ENCODE results near the gene LAYN.

The LAYN gene

DNA sequence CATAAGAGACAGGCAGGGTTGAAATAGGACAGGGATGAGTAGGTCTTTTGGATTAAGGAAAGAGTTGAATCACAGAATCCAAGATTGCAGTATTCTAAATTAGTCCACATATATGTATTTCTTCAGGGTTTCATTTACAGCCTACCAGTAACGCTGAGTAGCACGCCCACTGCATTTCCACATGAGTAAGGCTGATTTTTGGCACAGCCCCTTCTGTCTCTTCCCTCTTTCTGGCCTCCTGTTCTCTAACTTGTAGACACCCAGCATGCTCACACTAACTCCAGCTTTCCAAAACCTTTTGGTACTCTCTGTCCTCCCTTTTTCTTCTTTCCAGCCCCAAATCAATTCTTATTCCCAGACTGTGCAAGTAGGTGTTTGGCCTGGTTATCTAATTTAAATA, 58.0 kb downstream of the LAYN start:
- DNase-seq = no peak

DNA sequence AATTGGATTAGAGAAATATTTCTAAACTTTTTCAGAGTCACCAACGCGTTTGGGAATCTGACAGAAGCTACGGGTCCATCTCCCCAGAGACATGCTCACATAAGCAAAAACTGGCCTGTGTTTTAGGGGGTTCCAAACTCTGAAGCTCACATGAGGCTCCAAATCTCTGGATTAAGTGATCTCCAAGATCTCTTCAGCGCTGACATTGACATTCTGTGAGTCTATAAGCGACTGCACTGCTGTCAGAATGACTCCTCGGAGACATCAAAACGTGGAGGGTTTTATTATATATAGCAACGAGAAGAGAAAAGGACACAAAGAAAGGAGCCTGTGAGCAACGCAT, 61.1 kb downstream of the LAYN start:
- no peak for DNase-seq

DNA sequence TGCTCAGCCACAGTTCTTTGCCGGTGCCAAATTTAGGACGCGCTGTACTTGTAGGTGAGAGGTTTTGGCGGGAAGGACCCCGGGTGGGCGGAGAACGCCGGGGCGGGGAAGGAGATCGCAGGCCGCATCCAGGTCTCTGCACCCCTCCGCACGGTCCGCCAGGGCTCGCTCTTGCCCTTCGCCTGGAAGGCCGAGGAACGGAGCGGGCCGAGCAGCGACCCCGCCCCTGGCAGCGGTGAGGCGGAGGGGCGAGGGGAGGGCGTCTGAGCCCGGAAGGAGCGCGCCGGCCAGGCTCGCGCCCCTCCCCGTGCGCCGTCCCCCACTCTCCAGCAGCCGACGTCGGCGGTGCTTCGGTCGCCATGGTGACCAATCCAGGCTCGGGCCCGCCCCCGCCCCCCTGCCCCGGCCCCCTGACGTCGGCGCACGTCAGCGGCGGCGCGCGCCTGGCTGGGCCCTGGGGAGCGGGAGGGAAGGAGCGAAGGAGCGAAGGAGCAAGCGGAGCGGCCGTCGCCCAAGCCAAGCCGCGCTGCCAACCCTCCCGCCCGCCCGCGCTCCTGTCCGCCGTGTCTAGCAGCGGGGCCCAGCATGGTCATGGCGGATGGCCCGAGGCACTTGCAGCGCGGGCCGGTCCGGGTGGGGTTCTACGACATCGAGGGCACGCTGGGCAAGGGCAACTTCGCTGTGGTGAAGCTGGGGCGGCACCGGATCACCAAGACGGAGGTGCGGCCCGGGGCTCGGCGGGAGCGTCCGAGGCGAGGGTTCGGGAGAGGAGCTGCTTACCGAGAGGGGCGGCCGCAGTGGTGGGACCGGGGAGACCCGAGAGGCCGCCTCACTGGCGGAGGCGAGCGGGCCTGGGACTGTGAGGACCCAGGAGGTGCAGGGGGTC, 61.7 kb downstream of the LAYN start, which contains the start of gene SIK2:
SIK2 (plus strand) TSS at position 471 of the 886 bp plus-strand sequence; CDS start at position 586, 115 bp downstream.
- peak; percentile 94 for DNase-seq

DNA sequence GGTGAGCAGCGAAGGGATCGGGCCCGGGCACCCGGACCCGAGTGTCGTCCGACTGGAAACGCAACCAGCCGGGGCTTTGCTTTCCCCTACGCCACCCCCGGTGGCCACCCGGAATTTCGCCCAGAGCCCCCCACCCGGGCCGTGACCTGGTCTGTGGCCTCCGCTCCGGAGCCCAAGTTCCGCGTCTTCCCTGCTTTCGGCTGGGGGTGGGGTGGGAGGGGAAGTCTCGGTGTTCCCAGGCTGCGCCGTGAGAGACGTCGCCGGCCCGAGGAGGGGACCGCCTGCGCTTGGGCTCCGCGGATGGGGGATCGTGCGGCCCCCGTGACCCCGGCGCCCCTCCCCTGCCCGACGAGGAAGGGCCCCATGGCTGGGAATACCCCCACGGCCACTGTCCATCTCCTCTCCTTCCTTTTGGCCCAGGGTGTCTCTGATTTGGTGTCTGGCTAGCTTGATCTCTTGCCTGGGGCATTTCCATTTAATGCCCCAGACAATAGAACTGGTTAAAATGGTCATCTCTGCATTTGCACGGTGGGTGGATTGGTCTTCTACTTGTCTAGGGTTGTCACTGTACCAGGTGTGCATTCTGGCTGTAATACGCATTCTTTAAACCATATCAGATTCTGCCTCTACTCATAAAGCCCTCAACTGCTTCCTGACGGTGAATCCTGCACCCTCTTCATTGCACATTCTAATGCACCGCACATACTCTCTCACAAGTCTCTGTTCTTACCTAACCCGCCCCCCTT, 62.5 kb downstream of the LAYN start:
- peak; percentile 35 for DNase-seq

DNA sequence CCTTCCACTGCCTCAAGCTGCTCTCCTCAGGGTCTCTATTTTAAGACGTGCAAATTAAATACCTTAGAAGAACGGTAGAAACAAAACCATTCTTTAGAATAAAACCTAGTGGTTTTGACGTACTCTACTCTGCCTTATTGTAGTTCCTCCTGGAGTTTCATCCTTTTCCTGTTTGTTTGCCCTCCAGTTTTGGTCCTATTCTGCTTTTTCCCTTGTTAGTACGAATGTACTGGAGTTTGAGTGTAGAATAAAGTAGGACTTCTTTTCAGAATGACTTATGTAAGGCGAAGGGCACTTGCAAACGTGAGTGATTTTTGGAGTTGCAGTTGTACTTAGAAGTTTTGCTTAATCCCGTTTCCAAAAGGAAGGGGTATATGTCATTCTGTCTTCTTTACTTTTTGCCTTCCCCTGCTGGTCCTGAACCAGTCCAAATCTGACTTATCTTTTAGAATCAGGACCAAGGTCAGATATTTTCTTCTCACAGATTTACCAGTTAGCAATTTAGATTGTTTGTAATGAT, 63.2 kb downstream of the LAYN start:
- no peak for DNase-seq

DNA sequence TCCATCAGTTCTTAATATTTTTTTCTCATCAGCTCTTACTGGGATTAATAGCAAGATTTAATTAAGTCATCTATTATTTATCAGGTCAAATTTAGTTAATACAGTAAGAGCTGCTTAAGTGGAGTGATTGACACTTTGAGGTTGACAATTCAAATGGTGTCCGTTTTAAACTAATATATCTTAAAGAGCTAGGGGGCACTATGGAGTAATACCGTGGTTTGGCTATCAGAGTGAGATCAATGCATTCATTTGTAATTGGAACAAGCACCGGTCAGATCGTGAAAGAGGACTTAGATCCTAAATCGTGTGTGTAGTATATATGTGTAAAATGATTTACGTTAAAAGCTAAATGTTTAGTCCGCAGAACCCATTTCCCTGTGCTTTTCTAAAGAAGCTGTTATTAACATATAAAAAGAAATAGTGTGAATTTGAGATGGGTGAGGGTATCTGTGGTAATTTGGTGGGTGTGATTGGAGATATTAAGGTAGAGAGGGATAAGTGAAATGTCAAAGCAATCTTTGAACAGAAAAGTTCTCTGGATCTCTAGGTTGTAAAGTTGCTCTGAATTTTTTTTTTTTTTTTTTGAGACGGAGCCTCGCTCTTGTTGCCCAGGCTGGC, 64.0 kb downstream of the LAYN start:
- peak; percentile 68 for DNase-seq

DNA sequence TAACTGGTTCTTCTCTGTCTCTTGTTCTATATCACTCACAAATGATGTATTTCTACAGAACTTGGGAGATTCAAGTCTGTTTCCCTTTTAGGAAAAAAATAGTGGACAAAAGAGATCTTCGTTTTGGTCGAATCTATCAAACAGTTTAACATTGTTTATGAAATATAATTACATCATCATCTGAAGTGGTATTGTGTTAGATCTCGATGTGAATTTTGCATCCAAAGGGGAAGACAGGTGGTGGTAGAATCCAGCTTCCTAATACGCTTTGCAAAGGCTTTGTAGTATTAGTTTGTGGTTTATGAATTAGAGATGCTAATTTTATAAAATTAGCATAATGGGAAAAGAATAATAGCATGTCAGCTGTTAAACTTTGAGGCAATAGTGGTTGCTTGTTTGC, 65.2 kb downstream of the LAYN start:
- DNase-seq = no peak

DNA sequence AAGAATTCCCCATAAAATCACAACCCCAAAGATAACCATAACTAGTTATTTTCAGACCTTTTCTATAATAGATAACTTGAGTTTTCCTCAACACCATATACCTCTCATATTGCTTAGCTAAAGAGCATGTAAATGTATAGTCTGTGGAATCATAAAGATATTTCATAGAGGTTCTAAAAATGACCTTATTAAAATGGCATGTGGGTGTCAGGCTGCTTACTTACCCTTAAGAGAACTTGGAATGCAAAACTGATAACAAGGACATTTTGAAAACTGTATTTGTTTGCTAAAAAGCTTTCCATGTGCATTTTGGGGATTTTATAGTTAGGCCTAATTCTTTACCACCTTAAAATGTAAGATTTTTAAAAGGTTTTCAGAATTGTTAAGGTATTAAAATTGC, 66.5 kb downstream of the LAYN start:
- DNase-seq = no peak

DNA sequence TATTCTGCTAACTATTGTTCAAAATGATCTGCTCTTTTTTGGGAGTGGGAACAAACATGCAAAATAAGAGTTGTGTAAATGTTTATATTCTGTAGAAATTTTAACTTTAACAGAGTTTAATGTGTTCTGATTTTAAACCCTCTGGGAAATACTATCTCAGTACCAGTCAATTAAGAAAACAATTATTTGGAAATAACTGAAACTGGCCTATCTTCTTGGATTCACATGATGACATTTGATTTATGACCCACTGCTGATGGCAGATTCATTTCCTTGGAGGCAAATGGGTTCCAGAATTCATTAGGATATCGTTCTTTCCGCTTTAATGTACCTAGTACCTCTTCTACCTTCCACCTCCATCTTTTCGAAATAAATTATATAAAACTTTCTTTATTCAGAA, 67.2 kb downstream of the LAYN start:
- no peak for DNase-seq

Measured in CD4-positive, alpha-beta T cell treated with Interleukin-21 for 1 hour (primary cell).